ENCODE results near the gene CCR8. TPM values are rescaled to one million over a fixed set of nuclear protein-coding genes. Genes with fewer than 3 reads are reported as not detected.

Gene CCR8
- total and polyA plus RNA-seq, 2 donors (not counting 1 experiment from before 2014, with no cell fraction given), result not detected

DNA sequence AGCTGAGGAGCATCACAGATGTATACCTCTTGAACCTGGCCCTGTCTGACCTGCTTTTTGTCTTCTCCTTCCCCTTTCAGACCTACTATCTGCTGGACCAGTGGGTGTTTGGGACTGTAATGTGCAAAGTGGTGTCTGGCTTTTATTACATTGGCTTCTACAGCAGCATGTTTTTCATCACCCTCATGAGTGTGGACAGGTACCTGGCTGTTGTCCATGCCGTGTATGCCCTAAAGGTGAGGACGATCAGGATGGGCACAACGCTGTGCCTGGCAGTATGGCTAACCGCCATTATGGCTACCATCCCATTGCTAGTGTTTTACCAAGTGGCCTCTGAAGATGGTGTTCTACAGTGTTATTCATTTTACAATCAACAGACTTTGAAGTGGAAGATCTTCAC lies 3.0 kb downstream of the CCR8 start:
- TF ChIP-seq EZH2 (IDR thresholded peaks at IDR 0.05; ENCODE audit: borderline replicate concordance, insufficient read depth, low read depth, low read length, poor library complexity, severe bottlenecking), result no peak
- TF ChIP-seq, protein P1, sequence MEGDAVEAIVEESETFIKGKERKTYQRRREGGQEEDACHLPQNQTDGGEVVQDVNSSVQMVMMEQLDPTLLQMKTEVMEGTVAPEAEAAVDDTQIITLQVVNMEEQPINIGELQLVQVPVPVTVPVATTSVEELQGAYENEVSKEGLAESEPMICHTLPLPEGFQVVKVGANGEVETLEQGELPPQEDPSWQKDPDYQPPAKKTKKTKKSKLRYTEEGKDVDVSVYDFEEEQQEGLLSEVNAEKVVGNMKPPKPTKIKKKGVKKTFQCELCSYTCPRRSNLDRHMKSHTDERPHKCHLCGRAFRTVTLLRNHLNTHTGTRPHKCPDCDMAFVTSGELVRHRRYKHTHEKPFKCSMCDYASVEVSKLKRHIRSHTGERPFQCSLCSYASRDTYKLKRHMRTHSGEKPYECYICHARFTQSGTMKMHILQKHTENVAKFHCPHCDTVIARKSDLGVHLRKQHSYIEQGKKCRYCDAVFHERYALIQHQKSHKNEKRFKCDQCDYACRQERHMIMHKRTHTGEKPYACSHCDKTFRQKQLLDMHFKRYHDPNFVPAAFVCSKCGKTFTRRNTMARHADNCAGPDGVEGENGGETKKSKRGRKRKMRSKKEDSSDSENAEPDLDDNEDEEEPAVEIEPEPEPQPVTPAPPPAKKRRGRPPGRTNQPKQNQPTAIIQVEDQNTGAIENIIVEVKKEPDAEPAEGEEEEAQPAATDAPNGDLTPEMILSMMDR (IDR thresholded peaks at IDR 0.05), result no peak
- Mint-ChIP-seq H3K4me3 (no peak overlapping the region), H3K4me1 (peaks cover 5% of the 10 kb centered on the region), H3K27me3 (peaks cover 2% of the 10 kb centered on the region), H3K9me3 (ENCODE audit: insufficient read depth) (no peaks in the 10 kb centered on the region), H3K27ac (no peak overlapping the region)
- ATAC-seq (ENCODE audit: low read depth) (no peak), DNase-seq (no peak)
- H3K4me3 ChIP-seq (ENCODE audit: control extremely low read depth in 1 of 5, extremely low read depth in 1 of 5, insufficient read depth in 1 of 5, low read depth in 2 of 5, low read length in 4 of 5), result no peak overlapping the region
- no peak overlapping the region for H3K4me2 ChIP-seq (replicated peaks; ENCODE audit: low read depth, low read length, poor library complexity, severe bottlenecking)
- H3K27me3 ChIP-seq (replicated peaks in 1 of 4; ENCODE audit: control extremely low read depth in 1 of 4, control insufficient read depth in 3 of 4, insufficient read depth in 4 of 4, low read length in 3 of 4), result no peaks in the 10 kb centered on the region
- H4K20me1 ChIP-seq (ENCODE audit: control insufficient read depth, insufficient read depth, low read length, poor library complexity, severe bottlenecking), result no peaks in the 10 kb centered on the region
- no peaks in the 10 kb centered on the region for H3K36me3 ChIP-seq (replicated peaks in 1 of 2; ENCODE audit: control extremely low read depth in 1 of 2, control insufficient read depth in 1 of 2, extremely low read depth in 1 of 2, insufficient read depth in 2 of 2, low read length in 1 of 2)
- CTCF ChIA-PET, result no interaction called here
- H3K27ac ChIP-seq (ENCODE audit: low read length in 2 of 2), result no peak overlapping the region
- intact Hi-C loops (cut with micrococcal nuclease), result no loop called here
- H3K4me1 ChIP-seq (ENCODE audit: control insufficient read depth in 2 of 2, insufficient read depth in 2 of 2, low read length in 2 of 2), result no peaks in the 10 kb centered on the region
- H3K9ac ChIP-seq (ENCODE audit: low read length), result no peak overlapping the region
- H3K9me3 ChIP-seq (ENCODE audit: control extremely low read depth in 1 of 3, control insufficient read depth in 2 of 3, insufficient read depth in 1 of 3, low read length in 2 of 3), result no peaks in the 10 kb centered on the region
- WGBS (ENCODE audit: insufficient coverage), result 94% methylated on average over 2 of the region's 4 CpGs
- H2AFZ ChIP-seq (ENCODE audit: insufficient read depth, low read depth, low read length, poor library complexity, severe bottlenecking), result no peak overlapping the region
- POLR2A ChIA-PET, result no interaction called here
- H3K79me2 ChIP-seq (ENCODE audit: control insufficient read depth, insufficient read depth, low read length), result no peaks in the 10 kb centered on the region

DNA sequence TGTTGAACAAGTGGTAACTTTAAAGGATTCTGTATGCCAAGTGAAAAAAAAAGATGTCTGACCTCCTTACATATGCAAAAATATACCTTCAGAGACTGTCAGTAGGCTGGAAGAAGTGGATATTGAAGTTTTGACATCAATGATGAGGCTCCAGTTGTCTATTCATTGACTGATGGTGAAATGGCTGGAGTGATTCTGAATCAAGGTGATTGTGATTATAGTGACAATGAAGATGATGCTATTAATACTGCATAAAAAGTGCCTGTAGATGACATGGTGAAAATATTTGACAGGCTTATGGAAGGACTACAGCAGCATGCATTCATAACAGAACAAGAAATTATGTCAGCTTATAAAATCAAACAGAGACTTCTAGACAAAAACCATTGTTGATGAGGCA lies 4.1 kb downstream of the CCR8 start:
- intact Hi-C loops (cut with micrococcal nuclease), result no loop called here
- peaks cover 2% of the 10 kb centered on the region for H3K27me3 Mint-ChIP-seq
- Histone ChIP-seq H3K9me3 (ENCODE audit: control extremely low read depth in 1 of 3, control insufficient read depth in 2 of 3, insufficient read depth in 1 of 3, low read length in 2 of 3) (no peaks in the 10 kb centered on the region), H3K27ac (ENCODE audit: low read length in 2 of 2) (no peak overlapping the region), H3K36me3 (replicated peaks in 1 of 2; ENCODE audit: control extremely low read depth in 1 of 2, control insufficient read depth in 1 of 2, extremely low read depth in 1 of 2, insufficient read depth in 2 of 2, low read length in 1 of 2) (no peaks in the 10 kb centered on the region), H3K4me3 (ENCODE audit: control extremely low read depth in 1 of 5, extremely low read depth in 1 of 5, insufficient read depth in 1 of 5, low read depth in 2 of 5, low read length in 4 of 5) (no peak overlapping the region), H4K20me1 (ENCODE audit: control insufficient read depth, insufficient read depth, low read length, poor library complexity, severe bottlenecking) (no peaks in the 10 kb centered on the region), H2AFZ (ENCODE audit: insufficient read depth, low read depth, low read length, poor library complexity, severe bottlenecking) (no peak overlapping the region), H3K9ac (ENCODE audit: low read length) (no peak overlapping the region), H3K4me1 (ENCODE audit: control insufficient read depth in 2 of 2, insufficient read depth in 2 of 2, low read length in 2 of 2) (no peaks in the 10 kb centered on the region), H3K79me2 (ENCODE audit: control insufficient read depth, insufficient read depth, low read length) (no peaks in the 10 kb centered on the region), H3K27me3 (replicated peaks in 1 of 4; ENCODE audit: control extremely low read depth in 1 of 4, control insufficient read depth in 3 of 4, insufficient read depth in 4 of 4, low read length in 3 of 4) (no peaks in the 10 kb centered on the region), H3K4me2 (replicated peaks; ENCODE audit: low read depth, low read length, poor library complexity, severe bottlenecking) (no peak overlapping the region)
- ChIA-PET POLR2A (no interaction called here), CTCF (no interaction called here)
- H3K4me3 Mint-ChIP-seq, result no peak overlapping the region
- DNase-seq (no peak), ATAC-seq (ENCODE audit: low read depth) (no peak)
- TF ChIP-seq, protein P1 (IDR thresholded peaks at IDR 0.05), result no peak
- TF ChIP-seq EZH2 (IDR thresholded peaks at IDR 0.05; ENCODE audit: borderline replicate concordance, insufficient read depth, low read depth, low read length, poor library complexity, severe bottlenecking), result no peak
- no peaks in the 10 kb centered on the region for H3K9me3 Mint-ChIP-seq (ENCODE audit: insufficient read depth)
- H3K27ac Mint-ChIP-seq, result no peak overlapping the region
- no peaks in the 10 kb centered on the region for H3K4me1 Mint-ChIP-seq

Data from B cell (primary cell).